ENCODE results near the gene PIGL.

DNA sequence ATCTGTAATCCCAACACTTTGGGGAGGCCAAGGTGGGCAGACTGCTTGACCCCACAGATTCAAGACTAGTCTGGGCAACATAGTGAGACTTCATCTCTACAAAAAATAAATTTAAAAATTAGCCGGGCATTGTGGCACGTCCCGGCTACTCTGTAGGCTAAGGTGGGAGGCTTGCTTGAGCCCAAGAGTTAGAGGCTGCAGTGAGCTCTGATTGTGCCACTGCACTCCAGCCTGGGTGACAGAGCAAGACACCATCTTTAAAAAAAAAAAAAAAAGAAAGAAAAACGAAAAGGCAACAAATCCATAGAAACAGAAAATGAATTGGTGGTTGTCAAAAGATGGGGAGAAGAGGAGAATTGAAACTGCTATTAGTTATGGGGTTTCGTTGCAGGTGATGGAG, 29.4 kb upstream of the PIGL start:
- no peak for TF ChIP-seq GATA2 (IDR thresholded peaks at IDR 0.05; ENCODE audit: low read depth, low read length)
- TF ChIP-seq GATA3 (IDR thresholded peaks at IDR 0.05; ENCODE audit: low read depth, low read length) = no peak
